HG03060 (cell line): Measurements from ENCODE around the gene DVL1.

ENCODE experiments used
- ATAC-seq: cut with Tn5 transposase; IDR thresholded peaks from one replicate; pipeline ENCODE4 v1.9.1; 2021; ENCODE audit warnings: low read depth, moderate number of reproducible peaks; ENCODE audit not compliant: unreplicated experiment

Gene DVL1

GRCh38 chr1:1356796-1357401, 7.7 kb upstream of the DVL1 start:
- no peak for ATAC-seq

GRCh38 chr1:1356166-1356795, 7.1 kb upstream of the DVL1 start:
- no peak for ATAC-seq

GRCh38 chr1:1355416-1355815, 6.2 kb upstream of the DVL1 start:
- no peak for ATAC-seq

- ATAC-seq: no peak
Measured at GRCh38 chr1:1354271-1355247, 5.3 kb upstream of the DVL1 start.

GRCh38 chr1:1353389-1354151, 4.4 kb upstream of the DVL1 start:
- ATAC-seq: no peak

GRCh38 chr1:1352786-1353388, 3.7 kb upstream of the DVL1 start:
- ATAC-seq: no peak

GRCh38 chr1:1351511-1352427, 2.6 kb upstream of the DVL1 start:
- no peak for ATAC-seq

GRCh38 chr1:1348420-1349255, 580 bp downstream of the DVL1 start:
- no peak for ATAC-seq

- no peak for ATAC-seq
Measured at GRCh38 chr1:1347663-1348419, 1.4 kb downstream of the DVL1 start.

GRCh38 chr1:1347026-1347595, 2.1 kb downstream of the DVL1 start:
- no peak for ATAC-seq

- ATAC-seq: no peak
Measured at GRCh38 chr1:1346501-1346890, 2.7 kb downstream of the DVL1 start.

- no peak for ATAC-seq
Measured at GRCh38 chr1:1345860-1346500, 3.2 kb downstream of the DVL1 start.

- ATAC-seq: no peak
Measured at GRCh38 chr1:1345384-1345783, 3.8 kb downstream of the DVL1 start.

- no peak for ATAC-seq
Measured at GRCh38 chr1:1344655-1345361, 4.4 kb downstream of the DVL1 start.

GRCh38 chr1:1343811-1344421, 5.3 kb downstream of the DVL1 start:
- ATAC-seq: no peak

- no peak for ATAC-seq
Measured at GRCh38 chr1:1342584-1343115, 6.6 kb downstream of the DVL1 start.
